Measurements from ENCODE around the gene POLD3. TPM values are rescaled to one million over a fixed set of nuclear protein-coding genes. Genes with fewer than 3 reads are reported as not detected.

Gene POLD3
- total RNA-seq, 1 donor: 12.3 TPM

DNA sequence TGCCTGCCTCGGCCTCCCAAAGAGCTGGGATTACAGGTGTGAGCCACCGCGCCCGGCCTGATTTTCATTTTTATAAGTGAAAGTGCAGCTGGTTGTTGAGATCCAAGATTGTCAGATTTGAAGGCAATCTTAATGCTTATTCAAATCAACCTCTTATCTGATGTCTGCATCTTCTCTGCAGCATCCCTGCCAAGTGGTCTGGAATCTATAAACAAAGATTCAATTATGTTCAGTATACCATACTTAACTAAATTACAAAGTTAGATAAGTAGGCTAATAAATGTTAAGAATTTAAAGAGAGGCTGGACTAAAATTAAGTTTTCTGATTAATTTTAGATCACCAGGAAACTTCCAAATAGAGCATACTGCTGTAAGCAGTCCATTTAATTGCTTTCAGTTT, 53.8 kb downstream of the POLD3 start:
- Histone ChIP-seq H3K27me3 (ENCODE audit: insufficient read depth, low read length) (no peaks in the 10 kb centered on the region), H3K9me3 (ENCODE audit: low read depth, low read length) (no peaks in the 10 kb centered on the region), H3K4me3 (ENCODE audit: insufficient read depth, low read length) (no peak overlapping the region), H3K36me3 (ENCODE audit: insufficient read depth, low read length) (peaks cover under 1% of the 10 kb centered on the region), H3K79me2 (ENCODE audit: insufficient read depth, low read length) (no peaks in the 10 kb centered on the region), H3K4me1 (ENCODE audit: insufficient read depth, low read length) (peaks cover 6% of the 10 kb centered on the region), H3K4me2 (ENCODE audit: insufficient read depth, low read length) (no peak overlapping the region), H4K20me1 (ENCODE audit: insufficient read depth, low read length) (no peaks in the 10 kb centered on the region), H3K27ac (ENCODE audit: low read depth, low read length) (no peak overlapping the region), H2AFZ (ENCODE audit: low read length) (no peak overlapping the region)
- no peak for DNase-seq (ENCODE audit: insufficient read length, low spot score, missing footprints)
- TF ChIP-seq, protein P1, sequence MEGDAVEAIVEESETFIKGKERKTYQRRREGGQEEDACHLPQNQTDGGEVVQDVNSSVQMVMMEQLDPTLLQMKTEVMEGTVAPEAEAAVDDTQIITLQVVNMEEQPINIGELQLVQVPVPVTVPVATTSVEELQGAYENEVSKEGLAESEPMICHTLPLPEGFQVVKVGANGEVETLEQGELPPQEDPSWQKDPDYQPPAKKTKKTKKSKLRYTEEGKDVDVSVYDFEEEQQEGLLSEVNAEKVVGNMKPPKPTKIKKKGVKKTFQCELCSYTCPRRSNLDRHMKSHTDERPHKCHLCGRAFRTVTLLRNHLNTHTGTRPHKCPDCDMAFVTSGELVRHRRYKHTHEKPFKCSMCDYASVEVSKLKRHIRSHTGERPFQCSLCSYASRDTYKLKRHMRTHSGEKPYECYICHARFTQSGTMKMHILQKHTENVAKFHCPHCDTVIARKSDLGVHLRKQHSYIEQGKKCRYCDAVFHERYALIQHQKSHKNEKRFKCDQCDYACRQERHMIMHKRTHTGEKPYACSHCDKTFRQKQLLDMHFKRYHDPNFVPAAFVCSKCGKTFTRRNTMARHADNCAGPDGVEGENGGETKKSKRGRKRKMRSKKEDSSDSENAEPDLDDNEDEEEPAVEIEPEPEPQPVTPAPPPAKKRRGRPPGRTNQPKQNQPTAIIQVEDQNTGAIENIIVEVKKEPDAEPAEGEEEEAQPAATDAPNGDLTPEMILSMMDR (IDR thresholded peaks at IDR 0.05; ENCODE audit: extremely low read depth, low read depth, low read length): no peak

DNA sequence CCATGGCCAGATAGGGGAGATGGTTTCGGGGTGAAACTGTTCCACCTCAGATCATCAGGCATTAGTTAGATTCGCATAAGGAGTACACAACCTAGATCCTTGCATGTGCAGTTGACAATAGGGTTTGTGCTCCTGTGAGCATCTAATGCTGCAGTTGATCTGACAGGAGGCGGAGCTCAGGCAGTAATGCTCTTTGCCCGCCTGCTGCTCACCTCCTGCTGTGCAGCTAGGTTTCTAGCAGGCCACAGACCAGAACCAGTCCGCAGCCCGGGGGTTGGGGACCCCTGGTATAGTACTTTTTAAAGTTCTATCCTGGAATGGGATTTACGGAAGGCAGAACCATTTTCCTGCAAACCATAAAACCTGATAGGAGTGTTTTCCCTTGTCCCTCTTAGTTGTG, 54.6 kb downstream of the POLD3 start:
- no peak for DNase-seq (ENCODE audit: insufficient read length, low spot score, missing footprints)
- H3K27ac ChIP-seq (ENCODE audit: low read depth, low read length): no peak overlapping the region

DNA sequence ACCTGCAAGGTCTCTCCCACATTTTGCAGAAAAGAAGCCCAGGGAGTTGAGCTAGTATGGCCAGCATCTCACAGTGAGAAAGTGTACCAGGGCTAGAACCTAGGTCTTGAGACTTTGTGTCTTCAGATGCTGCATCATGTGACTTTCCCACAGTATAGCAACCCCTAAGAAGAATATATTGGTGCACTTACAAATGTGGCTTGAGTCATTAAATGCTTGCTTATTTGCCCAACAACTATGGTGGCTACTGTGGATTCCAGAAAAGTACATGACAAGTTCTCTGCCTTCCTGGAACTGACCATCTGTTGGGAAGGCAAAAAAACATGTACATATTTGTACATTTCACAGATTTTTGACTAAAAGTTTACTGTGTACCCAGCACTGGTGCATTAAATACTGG, 55.0 kb downstream of the POLD3 start:
- Histone ChIP-seq H2AFZ (ENCODE audit: low read length) (no peak overlapping the region), H3K36me3 (ENCODE audit: insufficient read depth, low read length) (no peaks in the 10 kb centered on the region), H3K9me3 (ENCODE audit: low read depth, low read length) (no peaks in the 10 kb centered on the region), H3K4me2 (ENCODE audit: insufficient read depth, low read length) (no peak overlapping the region), H3K79me2 (ENCODE audit: insufficient read depth, low read length) (no peaks in the 10 kb centered on the region), H4K20me1 (ENCODE audit: insufficient read depth, low read length) (no peaks in the 10 kb centered on the region), H3K4me3 (ENCODE audit: insufficient read depth, low read length) (no peak overlapping the region), H3K27ac (ENCODE audit: low read depth, low read length) (no peak overlapping the region), H3K27me3 (ENCODE audit: insufficient read depth, low read length) (no peaks in the 10 kb centered on the region), H3K4me1 (ENCODE audit: insufficient read depth, low read length) (peaks cover 6% of the 10 kb centered on the region)
- TF ChIP-seq, protein P1 (IDR thresholded peaks at IDR 0.05; ENCODE audit: extremely low read depth, low read depth, low read length): no peak
- no peak for DNase-seq (ENCODE audit: insufficient read length, low spot score, missing footprints)

More for the DNA sequence above, 54.6 kb downstream of the POLD3 start:
- Histone ChIP-seq H3K4me1 (ENCODE audit: insufficient read depth, low read length) (peaks cover 6% of the 10 kb centered on the region), H3K4me2 (ENCODE audit: insufficient read depth, low read length) (no peak overlapping the region), H2AFZ (ENCODE audit: low read length) (no peak overlapping the region), H3K79me2 (ENCODE audit: insufficient read depth, low read length) (no peaks in the 10 kb centered on the region), H3K9me3 (ENCODE audit: low read depth, low read length) (no peaks in the 10 kb centered on the region), H4K20me1 (ENCODE audit: insufficient read depth, low read length) (no peaks in the 10 kb centered on the region), H3K4me3 (ENCODE audit: insufficient read depth, low read length) (no peak overlapping the region), H3K36me3 (ENCODE audit: insufficient read depth, low read length) (no peaks in the 10 kb centered on the region), H3K27me3 (ENCODE audit: insufficient read depth, low read length) (no peaks in the 10 kb centered on the region)
- TF ChIP-seq, protein P1 (IDR thresholded peaks at IDR 0.05; ENCODE audit: extremely low read depth, low read depth, low read length): no peak

DNA sequence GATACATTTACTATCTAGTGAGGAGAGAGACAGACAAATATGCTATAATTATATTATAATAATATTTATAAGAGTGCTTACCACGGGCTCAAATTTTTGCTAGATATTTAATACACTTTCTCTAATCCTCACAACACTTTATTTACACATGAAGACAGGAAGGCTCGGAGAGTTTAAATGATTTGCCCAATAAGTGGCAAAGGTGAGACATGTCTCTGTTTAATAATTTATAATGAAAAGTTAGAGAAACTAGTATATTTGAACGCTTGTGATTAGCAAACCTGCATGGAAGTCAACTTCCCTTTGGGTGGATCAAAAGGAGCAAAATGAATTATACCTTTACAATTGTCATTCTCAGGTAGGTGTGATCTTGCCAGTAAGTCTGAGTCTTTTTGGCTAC, 55.4 kb downstream of the POLD3 start:
- TF ChIP-seq, protein P1 (IDR thresholded peaks at IDR 0.05; ENCODE audit: extremely low read depth, low read depth, low read length): no peak
- no peak for DNase-seq (ENCODE audit: insufficient read length, low spot score, missing footprints)
- Histone ChIP-seq H4K20me1 (ENCODE audit: insufficient read depth, low read length) (no peaks in the 10 kb centered on the region), H2AFZ (ENCODE audit: low read length) (no peak overlapping the region), H3K4me2 (ENCODE audit: insufficient read depth, low read length) (no peak overlapping the region), H3K36me3 (ENCODE audit: insufficient read depth, low read length) (no peaks in the 10 kb centered on the region), H3K9me3 (ENCODE audit: low read depth, low read length) (no peaks in the 10 kb centered on the region), H3K27ac (ENCODE audit: low read depth, low read length) (peak overlapping the region; percentile 59), H3K79me2 (ENCODE audit: insufficient read depth, low read length) (no peaks in the 10 kb centered on the region), H3K4me3 (ENCODE audit: insufficient read depth, low read length) (no peak overlapping the region), H3K27me3 (ENCODE audit: insufficient read depth, low read length) (no peaks in the 10 kb centered on the region), H3K4me1 (ENCODE audit: insufficient read depth, low read length) (peaks cover 6% of the 10 kb centered on the region)
